SK-N-MC (cell line): Measurements from ENCODE around the gene YOD1.

Experiments
- EZH2 ChIP-seq: fragments of 200-600 bp; sonication (generic); IDR thresholded peaks from one replicate; pipeline ENCODE4 v1.6.1; 2017; ENCODE audit warnings: antibody characterized with exemption
- FOXP2 ChIP-seq: optimal IDR thresholded peaks from 2 replicates; pipeline ENCODE3; 2011; ENCODE audit warnings: mild to moderate bottlenecking, moderate library complexity; ENCODE audit not compliant: insufficient read depth; ENCODE audit errors: extremely low read length, control extremely low read depth
- POLR2AphosphoS5 ChIP-seq: IDR thresholded peaks from 2 replicates; pipeline ENCODE4 v1.6.1; 2012; ENCODE audit warnings: mild to moderate bottlenecking, low read depth, low read length, borderline replicate concordance

- TF ChIP-seq POLR2AphosphoS5: no peak
- TF ChIP-seq EZH2: no peak
- TF ChIP-seq FOXP2: no peak
Measured at GRCh38 chr1:207070811-207071210, 19.8 kb upstream of the YOD1 start.
